ENCODE results near the gene AP4S1.

AP4S1 gene

GRCh38 chr14:31139301-31139847, 113.9 kb downstream of the AP4S1 start:
- DNase-seq: no peak

- DNase-seq: no peak
Measured at GRCh38 chr14:31142455-31143087, 117.1 kb downstream of the AP4S1 start.

All from SHP77 (cell line).